HG02938 (cell line): ENCODE data around the gene COPG1.
A peak's percentile ranks its signal among the peaks of the same experiment; 100 is the strongest.

Source experiments
- ATAC-seq: cut with Tn5 transposase; IDR thresholded peaks from one replicate; pipeline ENCODE4 v1.9.1; 2021; ENCODE audit warnings: mild to moderate bottlenecking, moderate library complexity; ENCODE audit not compliant: unreplicated experiment

COPG1 gene

DNA sequence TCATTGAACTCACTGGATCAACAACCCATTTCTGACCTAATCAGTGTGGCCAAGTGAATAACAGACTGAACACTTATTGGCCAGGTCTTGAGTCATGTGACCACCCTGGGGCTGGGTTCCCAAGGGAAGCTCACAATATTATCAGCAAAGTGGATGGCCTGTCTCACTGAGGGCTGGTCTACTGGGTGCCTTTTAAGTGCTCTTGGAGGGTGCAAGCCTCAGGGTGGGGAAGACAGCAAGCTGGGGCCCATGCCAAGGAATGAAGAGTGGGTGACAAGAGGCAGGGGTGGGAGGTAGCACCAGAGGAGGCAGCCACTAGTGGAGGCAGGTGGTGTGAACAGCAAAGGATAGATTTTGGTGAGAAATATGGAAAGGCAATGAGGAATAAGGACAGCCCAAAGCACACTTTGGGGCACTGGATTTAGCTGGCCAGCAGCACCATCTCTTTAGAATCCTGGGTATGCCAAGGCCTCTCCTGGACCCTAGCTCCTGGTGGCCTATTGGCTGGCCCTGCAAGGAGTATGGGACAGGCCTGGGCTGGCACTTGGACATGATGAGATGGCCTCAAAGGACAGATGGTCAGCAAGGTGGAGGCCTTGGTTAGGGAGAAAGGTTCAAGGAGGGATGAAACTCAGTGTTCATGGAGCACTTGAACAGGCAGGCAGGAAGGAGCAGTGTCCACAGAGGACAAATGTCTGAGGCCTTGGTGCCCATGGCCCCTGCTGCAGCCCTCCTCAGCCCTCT, 63.4 kb downstream of the COPG1 start:
- ATAC-seq: no peak

DNA sequence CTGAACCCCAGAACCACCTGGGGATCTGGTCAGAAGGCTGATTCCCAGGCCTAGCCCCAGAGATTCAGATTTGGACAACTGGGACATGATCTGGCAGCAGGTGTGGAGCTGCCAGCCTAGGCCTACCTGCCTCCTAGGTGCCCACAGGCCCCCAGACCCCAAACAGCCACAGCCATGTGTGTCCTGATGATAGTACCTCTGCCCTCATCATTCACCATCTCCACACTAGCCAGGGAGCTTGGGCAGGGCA, 63.9 kb downstream of the COPG1 start:
- ATAC-seq: no peak

DNA sequence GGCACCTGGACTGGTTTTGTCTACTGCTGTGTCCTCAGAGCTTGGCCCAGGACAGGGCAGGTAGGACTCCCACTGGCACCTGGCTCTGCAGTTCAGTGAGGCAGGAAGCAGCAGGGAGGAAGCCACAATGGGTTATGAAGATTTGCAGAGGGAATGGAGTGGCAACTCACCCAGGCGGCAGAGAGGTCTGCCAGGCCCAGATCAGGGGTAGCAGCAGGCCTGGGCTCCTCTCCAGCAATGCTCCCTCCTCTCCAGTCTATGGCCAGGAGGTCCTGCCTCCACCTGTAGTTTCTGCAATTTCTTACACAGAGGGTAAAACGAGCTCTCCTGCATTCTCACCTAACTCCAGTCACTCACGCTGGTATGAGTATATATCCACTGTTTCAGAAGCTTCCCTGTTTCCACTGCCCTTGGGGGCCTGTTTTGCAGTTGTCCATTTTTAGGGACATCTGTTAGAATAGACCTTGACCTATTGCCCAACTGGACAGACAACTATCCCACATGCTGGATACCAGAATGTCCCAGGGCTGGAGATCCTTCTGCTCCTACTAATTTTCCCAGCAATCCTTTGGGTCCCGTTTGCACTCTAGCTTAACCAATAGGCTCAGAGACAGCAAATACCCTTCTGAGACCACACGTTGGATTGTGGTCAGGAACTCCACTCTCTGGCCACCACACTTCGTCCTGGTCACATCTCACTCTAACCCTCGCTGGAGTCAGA, 64.4 kb downstream of the COPG1 start:
- ATAC-seq: no peak

DNA sequence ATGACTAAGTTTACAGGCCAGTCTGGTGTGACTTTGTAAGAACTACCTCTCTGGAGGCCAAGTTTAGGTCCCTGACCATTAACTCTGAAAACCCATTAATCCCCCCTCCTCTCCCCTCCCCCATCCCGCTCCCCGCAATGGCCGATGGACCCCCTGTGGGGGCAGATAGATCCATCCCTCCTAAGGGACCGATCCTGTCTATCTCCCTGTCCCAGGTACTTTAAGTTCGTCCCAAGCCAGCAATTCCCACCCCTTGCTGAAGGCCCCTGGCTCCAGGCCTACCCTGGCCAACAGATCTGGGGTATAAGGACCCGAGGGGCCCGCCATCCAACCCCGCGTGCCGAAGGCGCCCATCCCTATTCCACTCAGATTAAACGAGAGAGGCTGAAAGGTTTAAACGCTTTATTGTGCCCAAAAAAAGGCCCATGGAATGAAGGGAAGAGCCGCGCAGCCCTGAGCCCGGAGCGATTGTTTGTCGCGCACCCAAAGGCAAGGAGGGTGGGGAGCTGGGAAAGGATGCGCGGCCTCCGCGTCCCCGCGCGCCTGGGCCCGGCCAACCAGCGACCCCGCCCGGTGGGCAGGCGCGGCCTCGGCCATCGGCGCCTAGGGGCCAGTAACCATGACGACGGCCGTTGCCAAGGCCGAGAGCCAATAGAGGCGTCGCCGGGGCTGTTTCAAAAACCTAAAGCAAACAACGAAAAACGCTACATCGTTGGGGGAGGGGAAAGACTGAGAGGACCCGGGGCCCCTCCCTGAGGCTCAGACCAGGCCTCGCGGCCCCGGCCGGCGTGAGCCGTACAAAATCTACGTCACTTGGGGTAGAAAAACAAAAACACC, 65.2 kb downstream of the COPG1 start:
- no peak for ATAC-seq

DNA sequence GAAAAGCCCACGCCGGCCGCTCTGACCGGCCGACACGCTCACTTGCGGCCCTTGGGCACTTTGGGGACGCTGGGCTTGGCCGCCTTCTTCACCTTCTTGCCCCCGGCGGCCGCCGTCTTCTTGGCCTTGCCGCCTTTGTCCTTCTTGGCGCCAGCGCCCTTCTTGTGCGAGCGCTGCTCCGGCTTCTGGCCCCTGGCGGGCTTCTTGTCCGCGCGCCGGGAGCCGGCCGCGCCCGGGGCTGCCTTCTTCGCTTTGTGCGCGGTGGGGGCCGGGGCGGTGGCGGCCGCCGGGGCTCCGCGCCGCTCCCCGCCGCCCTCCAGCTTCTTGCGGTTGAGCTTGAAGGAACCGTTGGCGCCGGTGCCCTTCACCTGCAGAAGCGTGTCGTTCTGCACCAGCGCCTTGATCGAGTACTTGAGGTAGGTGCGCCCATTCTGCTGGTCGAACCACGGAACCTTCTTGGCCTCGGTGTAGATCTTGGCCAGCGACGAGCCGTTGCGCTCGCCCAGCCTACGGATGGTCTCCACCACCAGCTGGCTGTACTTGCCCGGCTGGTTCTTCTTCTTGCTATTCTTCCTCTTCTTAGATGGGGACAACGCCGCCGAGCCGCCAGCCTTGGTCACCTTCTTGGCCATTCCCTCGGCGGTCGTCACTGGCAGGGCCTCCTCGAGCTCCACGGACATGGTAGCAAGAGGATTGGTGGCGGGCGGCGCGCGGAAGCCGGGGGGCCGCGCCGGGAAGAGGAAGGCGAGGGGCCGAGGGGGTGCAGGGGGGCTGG, 66.0 kb downstream of the COPG1 start:
- no peak for ATAC-seq

DNA sequence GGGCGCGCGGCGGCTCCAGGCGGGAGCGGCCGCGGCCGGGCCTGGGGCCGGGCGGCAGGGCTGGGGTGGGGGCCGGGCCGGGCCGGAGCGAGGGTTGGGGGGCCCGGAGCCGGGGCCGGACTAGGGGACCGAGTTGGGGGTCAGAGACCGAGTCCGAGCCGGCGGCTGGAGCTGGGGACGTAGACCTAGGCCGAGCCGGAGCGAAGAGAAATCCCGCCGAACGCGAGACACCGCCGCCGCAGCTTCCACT, 66.5 kb downstream of the COPG1 start:
- no peak for ATAC-seq

DNA sequence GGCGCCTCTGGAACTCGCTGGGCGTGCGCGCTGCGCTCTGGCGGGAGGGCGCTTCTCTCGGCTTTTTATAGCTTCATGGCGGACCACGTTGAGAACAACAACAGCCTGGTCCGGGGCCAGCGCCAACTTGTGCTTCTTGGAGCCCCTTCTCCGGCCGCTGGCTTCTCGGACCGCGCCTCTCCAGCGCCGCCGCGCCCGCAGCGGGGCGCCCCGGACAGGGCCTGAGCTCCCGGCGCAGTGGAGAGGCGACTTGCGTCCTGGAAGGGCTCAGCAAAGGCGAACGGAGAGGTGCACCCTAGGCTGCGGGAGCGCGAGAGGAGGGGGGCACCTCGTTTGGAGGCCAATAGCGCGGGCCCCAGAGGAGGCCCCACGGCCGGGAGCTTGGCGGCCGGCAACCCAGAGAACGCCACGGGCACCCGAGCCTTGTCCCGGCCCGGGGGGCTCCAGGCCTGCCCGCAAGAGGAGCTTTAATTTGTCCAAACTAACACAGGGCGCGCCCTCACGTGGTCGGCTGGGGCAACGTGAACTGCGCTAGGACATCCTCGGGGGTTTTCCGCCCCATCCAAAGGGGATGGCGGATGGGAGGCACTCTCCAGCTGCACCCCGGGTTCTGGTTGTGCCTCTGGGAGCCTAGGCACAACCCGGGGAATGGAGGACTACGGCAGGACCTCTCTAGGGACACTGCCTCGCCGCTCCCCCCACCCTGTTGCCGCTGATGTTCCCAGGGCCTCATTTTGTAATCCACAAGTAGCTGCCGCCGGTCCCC, 67.0 kb downstream of the COPG1 start:
- ATAC-seq: peak; percentile 37

DNA sequence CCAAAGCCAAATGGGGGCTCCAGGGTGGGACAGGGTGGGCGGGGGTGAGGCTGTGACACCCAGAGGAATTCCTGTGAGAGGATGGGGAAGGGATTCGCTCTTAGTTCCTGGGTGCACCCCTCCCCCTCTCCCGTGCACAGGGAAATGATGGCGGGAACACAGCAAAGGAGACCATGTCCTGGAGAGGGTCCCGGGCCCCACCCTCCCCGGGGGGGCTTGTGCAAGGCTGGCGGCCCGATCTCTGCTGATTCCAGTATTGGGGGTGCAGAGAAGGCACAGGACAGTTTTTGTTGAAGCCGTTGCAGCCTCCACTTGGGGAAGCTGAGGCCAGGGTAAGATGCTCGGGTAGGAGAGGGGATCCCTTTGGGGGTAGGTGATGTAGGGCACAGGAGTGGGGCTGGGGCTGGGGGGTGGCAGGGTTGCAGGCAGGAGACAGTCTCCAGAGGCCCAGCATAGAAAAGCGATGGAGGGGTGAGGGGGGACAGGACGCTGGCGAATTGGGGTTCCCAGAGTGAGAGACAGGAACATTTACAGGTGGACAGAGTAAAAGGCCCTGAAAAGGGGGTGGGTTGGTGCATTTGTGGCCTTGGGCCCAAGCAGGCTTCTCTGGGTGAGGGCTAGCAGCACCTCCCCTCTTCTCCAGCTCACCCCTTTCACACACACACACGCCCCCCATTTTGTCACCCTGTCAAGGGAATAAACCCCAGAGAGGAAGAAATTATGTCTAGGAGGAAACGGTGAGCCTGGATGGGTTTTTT, 67.8 kb downstream of the COPG1 start:
- no peak for ATAC-seq

DNA sequence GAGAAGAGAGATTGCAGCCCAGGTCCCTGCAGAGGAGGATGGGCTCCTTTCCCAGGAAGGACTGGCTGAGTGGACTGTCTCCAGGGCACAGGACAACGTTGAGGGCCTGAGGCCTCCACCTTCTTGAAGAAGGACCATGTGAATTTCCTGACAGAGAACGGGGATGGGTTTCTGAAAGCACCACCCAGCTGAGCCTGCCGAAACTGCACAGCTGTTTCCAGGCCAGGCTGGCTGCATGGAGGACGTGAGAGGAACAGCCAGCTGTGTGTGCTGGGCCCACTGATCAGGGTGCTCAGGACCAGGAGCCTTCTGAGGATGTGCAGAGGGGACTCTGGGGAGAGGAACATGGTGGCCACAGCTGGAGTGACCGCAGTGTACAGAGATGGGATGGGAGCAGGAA, 68.4 kb downstream of the COPG1 start:
- ATAC-seq: no peak

DNA sequence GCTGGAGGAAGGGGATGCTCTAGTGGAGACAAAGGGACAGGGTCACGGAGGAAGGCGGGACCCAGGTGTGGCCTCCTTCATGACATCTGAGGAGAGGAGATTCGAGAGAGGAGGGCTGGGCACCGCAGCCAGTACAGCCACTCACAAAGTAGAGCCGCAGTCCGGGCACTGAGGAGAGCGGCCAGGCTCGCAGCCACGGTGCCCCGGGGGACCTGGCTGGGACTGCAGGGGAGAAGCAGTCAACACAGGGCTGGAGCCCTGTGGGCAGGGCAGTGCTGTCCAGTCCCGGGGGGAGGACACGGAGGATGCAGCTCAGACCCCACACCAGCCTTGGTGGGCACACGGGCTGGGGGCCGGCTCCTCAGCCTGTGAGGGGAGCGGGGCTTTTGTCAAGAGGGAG, 69.5 kb downstream of the COPG1 start:
- no peak for ATAC-seq

DNA sequence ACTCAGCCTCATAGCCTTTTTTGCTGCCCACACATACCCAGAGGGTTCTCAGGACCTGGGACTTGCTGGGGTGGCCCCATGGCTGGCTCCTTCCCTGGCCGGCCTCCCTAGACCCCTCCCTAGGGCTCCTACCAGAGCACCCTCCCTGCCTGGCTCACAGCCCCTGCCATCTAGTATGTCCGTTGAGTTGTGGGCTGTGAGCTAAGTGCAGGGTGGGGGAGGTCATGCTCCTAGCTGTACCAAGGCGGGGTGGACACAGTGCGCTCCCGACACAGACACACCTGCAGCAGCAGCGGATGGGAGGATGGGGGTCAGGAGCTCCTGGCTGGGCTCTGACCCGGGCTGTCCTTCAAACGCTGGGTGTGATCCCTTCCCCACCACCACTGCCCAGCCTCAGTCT, 70.9 kb downstream of the COPG1 start:
- no peak for ATAC-seq

DNA sequence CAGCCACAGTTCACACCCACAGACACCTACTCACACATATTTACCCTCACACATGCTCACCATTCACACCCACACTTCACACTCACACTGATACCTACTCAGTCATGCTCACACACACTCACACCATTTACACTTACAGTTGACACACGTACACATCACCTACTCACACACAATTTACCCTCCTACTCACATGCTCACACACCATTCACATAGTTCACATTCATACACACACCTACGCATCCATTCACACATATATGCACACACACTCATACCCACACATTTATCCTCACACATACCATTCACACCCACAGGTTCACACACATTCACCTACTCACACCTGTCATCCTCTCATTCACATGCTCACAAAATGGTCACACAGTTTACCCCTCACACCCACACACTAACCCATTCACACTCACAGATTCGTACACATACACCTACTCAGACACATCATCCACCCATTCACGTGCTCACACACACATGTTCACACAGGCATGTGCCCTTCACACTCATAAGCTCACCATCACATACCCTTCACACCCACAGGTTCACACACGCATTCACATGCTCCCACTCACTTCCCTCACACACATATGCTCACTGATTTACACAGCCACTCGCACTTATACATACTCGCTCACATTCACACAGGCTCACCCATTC, 71.5 kb downstream of the COPG1 start:
- no peak for ATAC-seq

DNA sequence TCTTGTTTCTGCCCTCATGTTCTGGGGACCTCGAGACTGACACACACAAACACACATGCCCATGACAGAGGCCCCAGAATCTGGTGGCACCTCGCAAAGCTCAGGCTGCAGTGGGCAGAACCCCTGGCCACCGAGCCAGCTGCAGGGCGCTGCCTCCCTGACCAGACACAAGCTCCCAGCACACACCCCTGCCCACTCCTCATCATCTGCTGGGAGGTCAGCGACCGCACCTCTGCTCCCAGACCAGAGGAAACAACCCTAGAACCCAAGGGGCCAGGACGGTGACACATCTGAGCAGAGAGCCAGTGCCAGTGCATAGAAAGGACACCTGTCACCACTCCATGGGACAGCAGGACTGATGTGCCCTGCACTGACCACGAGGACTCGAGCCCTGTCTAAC, 72.5 kb downstream of the COPG1 start:
- no peak for ATAC-seq

DNA sequence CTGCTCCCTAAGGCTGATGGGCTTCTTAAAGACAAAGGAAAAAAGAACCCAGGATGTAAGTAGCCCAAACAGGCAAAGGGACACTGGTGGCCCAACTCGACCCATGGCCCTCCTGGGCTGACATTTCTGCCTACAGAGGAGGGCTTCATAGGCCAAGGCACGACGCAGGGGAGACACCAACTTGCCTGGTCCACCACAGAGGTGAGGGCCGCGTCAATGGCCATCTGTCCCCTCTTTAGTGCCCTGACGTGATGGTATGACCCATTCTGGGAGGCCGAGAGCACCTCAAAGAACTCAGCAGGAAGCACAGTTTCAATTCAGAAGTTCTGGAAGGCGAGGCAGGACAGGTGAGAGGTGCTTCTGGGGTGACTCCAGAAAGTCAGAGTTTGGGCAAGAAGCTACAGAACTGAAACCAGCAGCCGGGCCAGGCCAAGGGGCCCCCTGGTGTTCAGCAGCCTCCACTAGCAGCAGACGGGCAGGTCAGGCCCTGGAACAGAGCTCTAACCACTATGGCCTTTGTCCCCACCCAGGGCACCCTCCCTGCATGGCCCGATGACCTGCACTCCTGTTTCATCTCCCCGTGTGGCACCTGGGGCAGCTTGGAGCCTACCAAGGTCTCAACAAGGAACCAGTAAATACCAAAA, 74.4 kb downstream of the COPG1 start:
- no peak for ATAC-seq

DNA sequence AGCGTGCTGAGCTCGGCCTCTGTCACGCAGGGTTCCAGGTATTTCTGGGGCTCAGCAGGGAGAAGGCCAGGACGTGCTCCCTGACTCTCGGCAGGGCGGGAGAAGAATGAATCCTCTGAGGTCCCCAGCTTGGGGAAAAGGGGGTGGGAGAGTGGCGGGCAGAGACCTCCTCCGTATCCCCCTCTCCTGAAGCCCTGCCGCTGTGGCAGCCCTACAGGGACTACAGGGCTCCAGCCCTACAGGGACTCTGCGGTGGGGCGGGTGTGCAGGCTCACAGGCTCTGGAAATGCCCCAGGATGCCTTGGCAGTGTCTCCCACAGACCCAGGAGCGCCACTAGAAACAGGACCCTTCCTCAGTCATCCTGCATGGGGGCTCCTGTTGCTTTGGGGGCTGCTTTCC, 75.4 kb downstream of the COPG1 start:
- ATAC-seq: no peak

DNA sequence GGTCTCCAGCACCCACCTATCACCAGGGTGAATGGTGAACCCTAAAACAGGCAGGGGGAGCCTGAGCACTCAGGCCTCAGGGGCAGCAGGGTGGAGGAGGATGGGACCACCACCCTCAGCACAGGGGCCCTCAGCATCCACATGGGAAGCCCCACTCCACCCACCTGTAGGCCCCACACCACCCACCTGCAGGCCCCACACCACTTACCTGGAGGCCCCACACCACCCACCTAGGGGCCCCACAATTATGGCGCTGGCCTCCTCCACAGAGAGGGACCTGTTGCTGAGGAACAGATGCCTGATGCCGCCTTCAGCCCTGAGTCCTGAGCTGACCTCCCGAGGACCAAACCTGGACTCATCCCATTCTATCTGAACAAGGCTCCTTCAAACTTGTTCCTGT, 76.0 kb downstream of the COPG1 start:
- ATAC-seq: no peak

DNA sequence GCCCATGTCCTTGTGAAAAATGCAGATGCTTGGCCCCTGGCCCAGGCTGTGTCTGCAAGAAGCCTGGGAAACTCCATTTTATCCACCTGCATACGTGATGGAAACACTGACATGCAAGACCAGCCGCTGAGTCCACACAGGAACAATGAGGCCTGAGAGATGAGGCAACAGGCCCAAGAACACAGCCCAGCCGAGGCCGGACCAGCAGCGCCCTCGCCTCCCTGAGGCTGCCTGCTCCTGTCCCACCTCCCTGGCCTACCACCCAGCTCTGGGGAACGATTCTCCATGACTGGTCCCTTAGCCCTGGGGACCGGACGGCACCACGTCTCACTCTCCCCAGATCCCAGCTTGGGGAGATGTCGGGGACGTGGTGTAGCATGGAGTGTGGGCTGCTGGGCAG, 76.7 kb downstream of the COPG1 start:
- ATAC-seq: no peak

DNA sequence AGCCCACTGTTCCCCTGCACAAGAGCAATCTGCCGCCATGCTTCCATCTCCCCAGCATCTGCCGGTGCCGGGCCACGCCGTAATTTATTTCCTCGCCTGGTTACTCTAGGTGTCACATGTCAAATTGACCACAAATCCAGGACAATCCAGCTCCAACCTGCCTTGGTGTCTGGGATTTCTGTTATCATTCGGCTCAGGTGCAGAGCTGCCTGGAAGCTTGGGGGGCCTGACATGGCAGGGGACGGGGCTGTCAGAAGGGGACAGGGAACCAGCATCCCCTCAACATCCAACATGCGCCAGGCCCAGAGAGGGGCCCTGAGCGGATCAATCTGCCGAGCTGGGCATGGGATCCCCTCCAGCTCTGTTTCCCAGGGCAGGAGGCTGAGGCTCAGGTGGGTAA, 77.2 kb downstream of the COPG1 start:
- no peak for ATAC-seq
